ENCODE measurements around the gene CLEC1B. TPM values are rescaled to one million over a fixed set of nuclear protein-coding genes. Genes with fewer than 3 reads are reported as not detected.

CLEC1B gene
- total and polyA plus RNA-seq, 2 of the 4 experiments (the other 2 are of a cell fraction), result not detected

DNA sequence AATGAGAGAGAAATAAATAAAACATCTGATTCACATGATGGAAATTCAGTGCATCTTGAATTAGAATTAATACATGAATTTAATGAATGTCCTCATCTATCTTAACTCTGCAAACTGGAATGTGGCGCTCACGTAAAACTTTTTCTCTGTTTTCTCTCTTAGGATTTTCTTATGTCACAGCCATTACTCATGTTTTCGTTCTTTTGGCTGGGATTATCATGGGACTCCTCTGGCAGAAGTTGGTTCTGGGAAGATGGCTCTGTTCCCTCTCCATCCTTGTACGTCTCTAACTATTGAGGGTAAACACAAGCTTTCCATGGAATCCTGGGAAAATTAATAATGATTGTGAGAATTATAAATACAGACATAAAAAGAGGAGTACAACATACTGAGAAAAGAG lies 16.5 kb upstream of the CLEC1B start:
- Histone ChIP-seq H4K8ac (ENCODE audit: low read depth in 2 of 2, low read length in 2 of 2) (no peak overlapping the region), H3K14ac (replicated peaks; ENCODE audit: low read depth, low read length) (no peak overlapping the region), H4K91ac (ENCODE audit: insufficient read depth, low read depth, low read length) (no peak overlapping the region), H2AK5ac (ENCODE audit: low read depth, low read length) (no peak overlapping the region), H3K4ac (ENCODE audit: low read depth, low read length) (no peak overlapping the region), H3K9me1 (ENCODE audit: insufficient read depth, low read length) (no peaks in the 10 kb centered on the region), H2BK5ac (ENCODE audit: low read depth, low read length, poor library complexity, severe bottlenecking) (no peak overlapping the region), H2BK15ac (ENCODE audit: low read depth, low read length) (no peak overlapping the region), H3K27me3 (ENCODE audit: control insufficient read depth, insufficient read depth, low read length) (peaks cover 2% of the 10 kb centered on the region), H4K20me1 (ENCODE audit: insufficient read depth, low read length) (no peaks in the 10 kb centered on the region), H3K23ac (ENCODE audit: low read depth, low read length) (no peak overlapping the region), H3K4me2 (ENCODE audit: low read depth, low read length) (no peak overlapping the region), H3K27ac (ENCODE audit: insufficient read depth, low read length) (no peak overlapping the region), H2AK9ac (replicated peaks; ENCODE audit: low read depth, low read length, poor library complexity) (no peak overlapping the region), H4K5ac (ENCODE audit: low read depth, low read length) (no peak overlapping the region), H3K18ac (ENCODE audit: low read depth, low read length) (no peak overlapping the region), H2BK120ac (ENCODE audit: low read depth, low read length) (no peak overlapping the region), H3K9ac (ENCODE audit: low read depth, low read length) (no peak overlapping the region), H3K9me3 (ENCODE audit: control insufficient read depth, insufficient read depth, low read length) (no peaks in the 10 kb centered on the region), H2BK20ac (ENCODE audit: low read depth, low read length) (no peak overlapping the region), H3K79me1 (ENCODE audit: low read depth in 1 of 2, low read length in 2 of 2) (no peaks in the 10 kb centered on the region), H2AFZ (replicated peaks; ENCODE audit: low read length, poor library complexity) (no peak overlapping the region), H3K4me1 (ENCODE audit: control insufficient read depth, insufficient read depth, low read length) (peaks cover 3% of the 10 kb centered on the region; the same call in 1 of the 2 replicates), H3K4me3 (ENCODE audit: insufficient read depth, low read depth, low read length) (no peak overlapping the region), H3K56ac (ENCODE audit: extremely low read depth, insufficient read depth, low read length) (no peak overlapping the region), H3K36me3 (ENCODE audit: control insufficient read depth, insufficient read depth, low read length) (no peaks in the 10 kb centered on the region)
- no CpG with 5 or more reads among the region's 4 CpGs for WGBS, 2 experiments (ENCODE audit: extremely low coverage in 2 of 2, insufficient read length in 1 of 2)
- dilution Hi-C loops (cut with HindIII; ENCODE audit: low sequenced_read_pairs, unreplicated experiment) (no loop called here), in situ Hi-C loops (cut with MboI; ENCODE audit: low sequenced_read_pairs) (no loop called here), intact Hi-C loops (cut with micrococcal nuclease) (no loop called here)
- ATAC-seq (ENCODE audit: low read depth) (no peak), DNase-seq (no peak)
- ChIA-PET POLR2A (ENCODE audit: unreplicated experiment) (no interaction called here), CTCF (no interaction called here)
- BruUV-seq (replicated peaks), result no TSS peak
- no peak for TF ChIP-seq MAFK (IDR thresholded peaks at IDR 0.05; ENCODE audit: low read depth, low read length)
- TF ChIP-seq RAD21 (IDR thresholded peaks at IDR 0.05; ENCODE audit: low read length), result no peak
- TF ChIP-seq, protein P1, sequence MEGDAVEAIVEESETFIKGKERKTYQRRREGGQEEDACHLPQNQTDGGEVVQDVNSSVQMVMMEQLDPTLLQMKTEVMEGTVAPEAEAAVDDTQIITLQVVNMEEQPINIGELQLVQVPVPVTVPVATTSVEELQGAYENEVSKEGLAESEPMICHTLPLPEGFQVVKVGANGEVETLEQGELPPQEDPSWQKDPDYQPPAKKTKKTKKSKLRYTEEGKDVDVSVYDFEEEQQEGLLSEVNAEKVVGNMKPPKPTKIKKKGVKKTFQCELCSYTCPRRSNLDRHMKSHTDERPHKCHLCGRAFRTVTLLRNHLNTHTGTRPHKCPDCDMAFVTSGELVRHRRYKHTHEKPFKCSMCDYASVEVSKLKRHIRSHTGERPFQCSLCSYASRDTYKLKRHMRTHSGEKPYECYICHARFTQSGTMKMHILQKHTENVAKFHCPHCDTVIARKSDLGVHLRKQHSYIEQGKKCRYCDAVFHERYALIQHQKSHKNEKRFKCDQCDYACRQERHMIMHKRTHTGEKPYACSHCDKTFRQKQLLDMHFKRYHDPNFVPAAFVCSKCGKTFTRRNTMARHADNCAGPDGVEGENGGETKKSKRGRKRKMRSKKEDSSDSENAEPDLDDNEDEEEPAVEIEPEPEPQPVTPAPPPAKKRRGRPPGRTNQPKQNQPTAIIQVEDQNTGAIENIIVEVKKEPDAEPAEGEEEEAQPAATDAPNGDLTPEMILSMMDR (conservative IDR thresholded peaks at IDR 0.05; ENCODE audit: low read depth, low read length), result no peak
- TF ChIP-seq NFE2L2 (IDR thresholded peaks at IDR 0.05; ENCODE audit: low read depth, low read length), result no peak
- TF ChIP-seq FOS (IDR thresholded peaks at IDR 0.05; ENCODE audit: low read depth, low read length), result no peak
- no peak for TF ChIP-seq RFX5 (IDR thresholded peaks at IDR 0.05; ENCODE audit: low read depth, low read length)
- no peak for TF ChIP-seq CHD1 (IDR thresholded peaks at IDR 0.05; ENCODE audit: low read depth, low read length)
- no peak for TF ChIP-seq POLR2A (IDR thresholded peaks at IDR 0.05; ENCODE audit: low read depth, low read length)
- TF ChIP-seq CEBPB (IDR thresholded peaks at IDR 0.05; ENCODE audit: low read depth, low read length), result no peak
- TF ChIP-seq BHLHE40 (IDR thresholded peaks at IDR 0.05; ENCODE audit: low read depth, low read length), result no peak
- TF ChIP-seq, protein P2, sequence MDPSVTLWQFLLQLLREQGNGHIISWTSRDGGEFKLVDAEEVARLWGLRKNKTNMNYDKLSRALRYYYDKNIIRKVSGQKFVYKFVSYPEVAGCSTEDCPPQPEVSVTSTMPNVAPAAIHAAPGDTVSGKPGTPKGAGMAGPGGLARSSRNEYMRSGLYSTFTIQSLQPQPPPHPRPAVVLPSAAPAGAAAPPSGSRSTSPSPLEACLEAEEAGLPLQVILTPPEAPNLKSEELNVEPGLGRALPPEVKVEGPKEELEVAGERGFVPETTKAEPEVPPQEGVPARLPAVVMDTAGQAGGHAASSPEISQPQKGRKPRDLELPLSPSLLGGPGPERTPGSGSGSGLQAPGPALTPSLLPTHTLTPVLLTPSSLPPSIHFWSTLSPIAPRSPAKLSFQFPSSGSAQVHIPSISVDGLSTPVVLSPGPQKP (IDR thresholded peaks at IDR 0.05; ENCODE audit: borderline replicate concordance, low read depth, low read length), result no peak
- TF ChIP-seq SMC3 (IDR thresholded peaks at IDR 0.05; ENCODE audit: low read depth, low read length), result no peak
